Osteoblast (primary cell): Measurements from ENCODE around the gene USH2A. TPM values are rescaled to one million over a fixed set of nuclear protein-coding genes. Genes with fewer than 3 reads are reported as not detected.

Experiments
- DNase-seq: peaks from one replicate; pipeline ENCODE4 v3.0.0; 2011; ENCODE audit warnings: low spot score, mixed read lengths; ENCODE audit not compliant: insufficient read length; ENCODE audit errors: missing footprints
- H2AFZ ChIP-seq: 2 replicates; pipeline ENCODE4 v1.6.0; 2011; ENCODE audit warnings: mild to moderate bottlenecking, low read length
- H3K27ac ChIP-seq: 2 replicates; pipeline ENCODE4 v1.5.1; 2011; ENCODE audit warnings: mild to moderate bottlenecking, low read depth, low read length, moderate library complexity
- H3K27me3 ChIP-seq: 2 replicates; pipeline ENCODE4 v1.6.0; 2012; ENCODE audit warnings: mild to moderate bottlenecking, control low read depth, inconsistent platforms, low read length, moderate library complexity; ENCODE audit not compliant: insufficient read depth
- H3K36me3 ChIP-seq: 2 replicates; pipeline ENCODE4 v1.5.1; 2011; ENCODE audit warnings: mild to moderate bottlenecking, low read length, control low read depth, moderate library complexity; ENCODE audit not compliant: insufficient read depth
- H3K4me1 ChIP-seq: 2 replicates; pipeline ENCODE4 v1.5.1; 2011; ENCODE audit warnings: mild to moderate bottlenecking, low read length, control low read depth, moderate library complexity; ENCODE audit not compliant: insufficient read depth
- H3K4me2 ChIP-seq: 2 replicates; pipeline ENCODE4 v1.6.0; 2011; ENCODE audit warnings: mild to moderate bottlenecking, low read length; ENCODE audit not compliant: insufficient read depth
- H3K4me3 ChIP-seq: fragments of 200-600 bp; sonication (generic); 3 replicates; pipeline ENCODE4 v1.5.1; 2012; ENCODE audit warnings: mild to moderate bottlenecking, low read length, inconsistent platforms; ENCODE audit not compliant: insufficient read depth
- H3K79me2 ChIP-seq: 2 replicates; pipeline ENCODE4 v1.6.0; 2012; ENCODE audit warnings: mild to moderate bottlenecking, low read length, control low read depth, inconsistent platforms; ENCODE audit not compliant: insufficient read depth
- H3K9me3 ChIP-seq: 2 replicates; pipeline ENCODE4 v1.5.1; 2011; ENCODE audit warnings: low read depth, low read length, control low read depth
- H4K20me1 ChIP-seq: 2 replicates; pipeline ENCODE4 v1.6.0; 2012; ENCODE audit warnings: mild to moderate bottlenecking, low read length, control low read depth; ENCODE audit not compliant: insufficient read depth
- total RNA-seq: library from RNA; depleted of rRNA; stranded (reverse); fragments of >200 nt; gene quantifications from 2 replicates; pipeline ENCODE4 v1.2.3, GENCODE V29; 2012
- TF ChIP-seq, protein P1 (sequence below): IDR thresholded peaks from 2 replicates; pipeline ENCODE4 v1.5.1; 2011; ENCODE audit warnings: mild to moderate bottlenecking, low read depth, low read length, moderate library complexity; ENCODE audit errors: extremely low read depth

USH2A gene
- total RNA-seq, 1 donor, result under 0.01 TPM

DNA sequence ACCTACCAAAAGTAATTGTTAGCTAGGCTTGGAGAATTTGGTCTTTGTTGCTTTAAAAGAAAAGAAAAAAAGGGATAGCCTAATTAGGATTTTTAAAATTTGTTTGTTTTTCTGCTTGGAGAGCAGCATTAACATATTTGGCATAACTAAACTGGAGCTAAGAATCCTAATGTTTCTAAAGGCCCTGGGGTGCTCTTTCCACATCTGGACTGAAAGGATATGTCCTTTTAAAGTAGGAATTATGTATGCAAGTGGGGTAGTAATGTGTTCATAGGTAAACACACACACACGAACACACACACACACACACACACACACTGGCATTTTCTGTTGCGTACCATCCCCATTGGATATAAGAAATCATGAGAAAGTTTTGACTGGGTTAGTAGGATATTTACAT lies 742.2 kb downstream of the USH2A start:
- Histone ChIP-seq H3K27me3 (no peaks in the 10 kb centered on the region), H4K20me1 (no peaks in the 10 kb centered on the region), H2AFZ (no peak overlapping the region), H3K4me2 (no peak overlapping the region), H3K36me3 (no peaks in the 10 kb centered on the region), H3K4me1 (no peaks in the 10 kb centered on the region), H3K4me3 (no peak overlapping the region), H3K79me2 (no peaks in the 10 kb centered on the region), H3K9me3 (no peaks in the 10 kb centered on the region), H3K27ac (no peak overlapping the region)
- DNase-seq, result no peak
- TF ChIP-seq, protein P1, sequence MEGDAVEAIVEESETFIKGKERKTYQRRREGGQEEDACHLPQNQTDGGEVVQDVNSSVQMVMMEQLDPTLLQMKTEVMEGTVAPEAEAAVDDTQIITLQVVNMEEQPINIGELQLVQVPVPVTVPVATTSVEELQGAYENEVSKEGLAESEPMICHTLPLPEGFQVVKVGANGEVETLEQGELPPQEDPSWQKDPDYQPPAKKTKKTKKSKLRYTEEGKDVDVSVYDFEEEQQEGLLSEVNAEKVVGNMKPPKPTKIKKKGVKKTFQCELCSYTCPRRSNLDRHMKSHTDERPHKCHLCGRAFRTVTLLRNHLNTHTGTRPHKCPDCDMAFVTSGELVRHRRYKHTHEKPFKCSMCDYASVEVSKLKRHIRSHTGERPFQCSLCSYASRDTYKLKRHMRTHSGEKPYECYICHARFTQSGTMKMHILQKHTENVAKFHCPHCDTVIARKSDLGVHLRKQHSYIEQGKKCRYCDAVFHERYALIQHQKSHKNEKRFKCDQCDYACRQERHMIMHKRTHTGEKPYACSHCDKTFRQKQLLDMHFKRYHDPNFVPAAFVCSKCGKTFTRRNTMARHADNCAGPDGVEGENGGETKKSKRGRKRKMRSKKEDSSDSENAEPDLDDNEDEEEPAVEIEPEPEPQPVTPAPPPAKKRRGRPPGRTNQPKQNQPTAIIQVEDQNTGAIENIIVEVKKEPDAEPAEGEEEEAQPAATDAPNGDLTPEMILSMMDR, result no peak

DNA sequence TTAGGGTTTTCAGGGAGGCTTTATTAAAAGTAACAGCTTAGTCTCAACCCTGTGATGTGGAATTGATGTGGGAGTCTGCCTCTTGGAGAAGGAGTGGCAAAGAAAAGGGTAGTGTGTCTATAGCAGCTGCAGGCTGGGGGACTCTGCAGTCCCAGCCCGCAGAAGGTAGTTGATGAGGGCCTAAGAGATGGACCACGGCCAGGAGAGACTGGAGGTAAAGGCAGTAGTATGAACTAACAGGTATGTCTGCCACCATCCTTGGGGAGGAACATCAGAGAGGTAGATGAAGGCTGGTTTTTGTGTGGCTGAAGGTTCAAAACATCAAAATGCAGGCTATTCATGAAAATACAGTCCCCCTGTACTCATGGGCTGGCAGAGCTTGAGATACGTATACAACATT lies 744.0 kb downstream of the USH2A start:
- H4K20me1 ChIP-seq, result no peaks in the 10 kb centered on the region
- no peaks in the 10 kb centered on the region for H3K4me1 ChIP-seq
- H3K27ac ChIP-seq, result no peak overlapping the region
- no peaks in the 10 kb centered on the region for H3K36me3 ChIP-seq
- no peak overlapping the region for H3K4me3 ChIP-seq
- H3K79me2 ChIP-seq, result no peaks in the 10 kb centered on the region
- no peak overlapping the region for H2AFZ ChIP-seq
- no peaks in the 10 kb centered on the region for H3K9me3 ChIP-seq
- H3K4me2 ChIP-seq, result no peak overlapping the region
- DNase-seq, result no peak
- TF ChIP-seq, protein P1, result no peak
- no peaks in the 10 kb centered on the region for H3K27me3 ChIP-seq

GRCh38 chr1:215677112-215677511 lies 746.1 kb downstream of the USH2A start:
- no peaks in the 10 kb centered on the region for H4K20me1 ChIP-seq
- TF ChIP-seq, protein P1, result no peak
- no peaks in the 10 kb centered on the region for H3K9me3 ChIP-seq
- H3K4me3 ChIP-seq, result no peak overlapping the region
- no peaks in the 10 kb centered on the region for H3K79me2 ChIP-seq
- H3K27ac ChIP-seq, result no peak overlapping the region
- no peaks in the 10 kb centered on the region for H3K27me3 ChIP-seq
- H3K36me3 ChIP-seq, result no peaks in the 10 kb centered on the region
- no peak overlapping the region for H2AFZ ChIP-seq
- no peaks in the 10 kb centered on the region for H3K4me1 ChIP-seq
- no peak overlapping the region for H3K4me2 ChIP-seq
- no peak for DNase-seq

DNA sequence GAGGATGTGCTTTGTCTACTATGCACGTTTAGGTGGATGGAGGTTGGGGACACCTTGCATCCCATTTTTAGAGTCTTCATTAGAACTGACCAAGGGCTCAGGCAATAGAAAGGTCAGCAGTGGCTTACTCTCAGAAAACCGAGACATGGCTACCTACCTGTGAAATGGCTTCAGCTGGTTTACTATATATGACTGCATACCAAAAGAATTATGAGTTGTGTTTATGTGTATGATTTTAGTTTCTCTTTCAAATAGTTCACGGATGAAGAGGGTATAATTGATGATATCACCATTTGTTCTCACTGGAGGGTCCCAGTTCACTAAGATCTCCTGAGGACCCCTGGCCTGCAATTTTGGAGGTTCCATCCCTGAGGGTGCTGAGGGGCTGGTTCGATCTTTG lies 749.3 kb downstream of the USH2A start:
- no peak overlapping the region for H2AFZ ChIP-seq
- H3K79me2 ChIP-seq, result no peaks in the 10 kb centered on the region
- H3K4me2 ChIP-seq, result peak overlapping the region; percentile 12
- H3K27me3 ChIP-seq, result no peaks in the 10 kb centered on the region
- peaks cover 5% of the 10 kb centered on the region for H3K4me1 ChIP-seq
- H3K27ac ChIP-seq, result no peak overlapping the region
- H4K20me1 ChIP-seq, result no peaks in the 10 kb centered on the region
- H3K4me3 ChIP-seq, result no peak overlapping the region
- DNase-seq, result no peak
- no peaks in the 10 kb centered on the region for H3K9me3 ChIP-seq
- TF ChIP-seq, protein P1, result no peak
- H3K36me3 ChIP-seq, result no peaks in the 10 kb centered on the region
